HEK293 (cell line): Measurements from ENCODE around the gene C1QTNF2.

Source experiments
- MEIS1 ChIP-seq: sonication (generic); formaldehyde crosslinking; IDR thresholded peaks from 2 replicates; pipeline ENCODE4 v1.8.1; 2022; ENCODE audit warnings: missing genetic modification reagents, mild to moderate bottlenecking, borderline replicate concordance
- PRDM2 ChIP-seq: fragments of 450-650 bp; formaldehyde crosslinking; IDR thresholded peaks from 2 replicates; pipeline ENCODE4 v1.5.1; 2016; ENCODE audit warnings: missing biosample characterization, missing genetic modification characterization, borderline replicate concordance
- REPIN1 ChIP-seq: fragments of 450-650 bp; formaldehyde crosslinking; IDR thresholded peaks from 2 replicates; pipeline ENCODE4 v1.5.1; 2017; ENCODE audit warnings: missing biosample characterization, missing genetic modification characterization, low read depth
- SP2 ChIP-seq: fragments of 450-650 bp; formaldehyde crosslinking; IDR thresholded peaks from 2 replicates; pipeline ENCODE4 v1.5.1; 2016; ENCODE audit warnings: missing biosample characterization, missing genetic modification characterization
- YY1 ChIP-seq: fragments of 450-650 bp; formaldehyde crosslinking; IDR thresholded peaks from 2 replicates; pipeline ENCODE4 v1.5.1; 2018; ENCODE audit warnings: missing biosample characterization, missing genetic modification characterization
- ZBTB1 ChIP-seq: fragments of 450-650 bp; formaldehyde crosslinking; IDR thresholded peaks from 2 replicates; pipeline ENCODE4 v1.5.1; 2016; ENCODE audit warnings: missing biosample characterization, missing genetic modification characterization
- ZBTB21 ChIP-seq: fragments of 450-650 bp; formaldehyde crosslinking; IDR thresholded peaks from 2 replicates; pipeline ENCODE4 v1.5.1; 2017; ENCODE audit warnings: missing biosample characterization, missing genetic modification characterization
- ZEB2 ChIP-seq: fragments of 450-650 bp; formaldehyde crosslinking; IDR thresholded peaks from 2 replicates; pipeline ENCODE4 v1.5.1; 2016; ENCODE audit warnings: missing biosample characterization, missing genetic modification characterization
- ZNF133 ChIP-seq: fragments of 450-650 bp; formaldehyde crosslinking; IDR thresholded peaks from 2 replicates; pipeline ENCODE4 v1.5.1; 2016; ENCODE audit warnings: missing biosample characterization, missing genetic modification characterization
- ZNF138 ChIP-seq: fragments of 450-650 bp; formaldehyde crosslinking; IDR thresholded peaks from 2 replicates; pipeline ENCODE4 v1.5.1; 2016; ENCODE audit warnings: missing biosample characterization, missing genetic modification characterization, borderline replicate concordance
- ZNF146 ChIP-seq: fragments of 450-650 bp; formaldehyde crosslinking; IDR thresholded peaks from 2 replicates; pipeline ENCODE4 v1.5.1; 2016; ENCODE audit warnings: missing biosample characterization, missing genetic modification characterization
- ZNF174 ChIP-seq: fragments of 450-650 bp; formaldehyde crosslinking; IDR thresholded peaks from 2 replicates; pipeline ENCODE4 v1.5.0; 2017; ENCODE audit warnings: missing biosample characterization, mild to moderate bottlenecking, missing genetic modification characterization
- ZNF214 ChIP-seq: fragments of 450-650 bp; formaldehyde crosslinking; IDR thresholded peaks from 2 replicates; pipeline ENCODE4 v1.5.1; 2017; ENCODE audit warnings: missing biosample characterization, mild to moderate bottlenecking, missing genetic modification characterization, borderline replicate concordance
- ZNF239 ChIP-seq: fragments of 450-650 bp; formaldehyde crosslinking; IDR thresholded peaks from 2 replicates; pipeline ENCODE4 v1.5.1; 2016; ENCODE audit warnings: missing biosample characterization, missing genetic modification characterization
- ZNF266 ChIP-seq: fragments of 450-650 bp; formaldehyde crosslinking; IDR thresholded peaks from 2 replicates; pipeline ENCODE4 v1.5.1; 2016; ENCODE audit warnings: missing biosample characterization, missing genetic modification characterization, low read depth
- ZNF292 ChIP-seq: fragments of 450-650 bp; formaldehyde crosslinking; IDR thresholded peaks from 2 replicates; pipeline ENCODE4 v1.5.1; 2016; ENCODE audit warnings: low read depth, missing biosample characterization, missing genetic modification characterization, borderline replicate concordance
- ZNF514 ChIP-seq: fragments of 450-650 bp; formaldehyde crosslinking; IDR thresholded peaks from 2 replicates; pipeline ENCODE4 v1.5.1; 2016; ENCODE audit warnings: missing biosample characterization, missing genetic modification characterization
- ZNF530 ChIP-seq: fragments of 450-650 bp; formaldehyde crosslinking; IDR thresholded peaks from 2 replicates; pipeline ENCODE4 v1.5.1; 2016; ENCODE audit warnings: low read depth, missing biosample characterization, missing genetic modification characterization
- ZNF549 ChIP-seq: fragments of 450-650 bp; IDR thresholded peaks from 2 replicates; pipeline ENCODE4 v1.5.1; 2018; ENCODE audit warnings: missing biosample characterization, missing genetic modification characterization, mild to moderate bottlenecking, inconsistent platforms, moderate library complexity
- ZNF558 ChIP-seq: fragments of 450-650 bp; formaldehyde crosslinking; IDR thresholded peaks from 2 replicates; pipeline ENCODE4 v1.5.1; 2016; ENCODE audit warnings: missing biosample characterization, missing genetic modification characterization
- ZNF629 ChIP-seq: fragments of 450-650 bp; formaldehyde crosslinking; IDR thresholded peaks from 2 replicates; pipeline ENCODE4 v1.5.1; 2017; ENCODE audit warnings: missing biosample characterization, missing genetic modification characterization
- ZNF658 ChIP-seq: fragments of 450-650 bp; formaldehyde crosslinking; IDR thresholded peaks from 2 replicates; pipeline ENCODE4; 2016; ENCODE audit warnings: missing biosample characterization, missing genetic modification characterization
- ZNF660 ChIP-seq: fragments of 450-650 bp; IDR thresholded peaks from 2 replicates; pipeline ENCODE4 v1.5.1; 2018; ENCODE audit warnings: missing biosample characterization, mild to moderate bottlenecking, missing genetic modification characterization
- TF ChIP-seq, protein P1 (sequence below): fragments of 450-650 bp; formaldehyde crosslinking; IDR thresholded peaks from 2 replicates; pipeline ENCODE4 v1.5.1; 2017; ENCODE audit warnings: missing biosample characterization, missing genetic modification characterization
- TF ChIP-seq, protein P2 (sequence below): fragments of 450-650 bp; formaldehyde crosslinking; IDR thresholded peaks from 2 replicates; pipeline ENCODE4 v1.5.1; 2017; ENCODE audit warnings: missing biosample characterization, missing genetic modification characterization
- TF ChIP-seq, protein P3 (sequence below): fragments of 450-650 bp; formaldehyde crosslinking; IDR thresholded peaks from 2 replicates; pipeline ENCODE4 v1.5.1; 2016; ENCODE audit warnings: missing biosample characterization, missing genetic modification characterization
- TF ChIP-seq, protein P4 (sequence below): fragments of 450-650 bp; formaldehyde crosslinking; IDR thresholded peaks from 2 replicates; pipeline ENCODE4 v1.5.1; 2017; ENCODE audit warnings: missing biosample characterization, missing genetic modification characterization

Gene C1QTNF2

GRCh38 chr5:160418561-160419457 is 48.4 kb upstream of the C1QTNF2 start, which contains the start of gene SLU7 (continued):
- TF ChIP-seq MEIS1 (CRISPR knock-in tag) (no peak), ZNF658 (tag by site-specific recombination) (no peak), ZNF239 (tag by site-specific recombination) (no peak), ZNF558 (no peak), ZNF660 (tag by site-specific recombination) (peak; percentile 57; the same call in 1 of the 2 replicates), PRDM2 (tag by site-specific recombination) (no peak), ZNF138 (no peak), ZNF146 (tag by site-specific recombination) (no peak), ZEB2 (tag by site-specific recombination) (peak; percentile 34; the same call in 1 of the 2 replicates), ZNF629 (tag by site-specific recombination) (peak; percentile 69), REPIN1 (tag by site-specific recombination) (no peak), ZNF214 (no peak), ZNF530 (tag by site-specific recombination) (no peak), ZNF174 (tag by site-specific recombination) (no peak), ZNF292 (tag by site-specific recombination) (no peak), ZBTB21 (tag by site-specific recombination) (no peak), ZNF514 (tag by site-specific recombination) (no peak), SP2 (tag by site-specific recombination) (peak; percentile 75), ZNF133 (no peak), ZBTB1 (tag by site-specific recombination) (no peak), ZNF266 (no peak), ZNF549 (tag by site-specific recombination) (no peak), YY1 (tag by site-specific recombination) (no peak)
- TF ChIP-seq, protein P1, sequence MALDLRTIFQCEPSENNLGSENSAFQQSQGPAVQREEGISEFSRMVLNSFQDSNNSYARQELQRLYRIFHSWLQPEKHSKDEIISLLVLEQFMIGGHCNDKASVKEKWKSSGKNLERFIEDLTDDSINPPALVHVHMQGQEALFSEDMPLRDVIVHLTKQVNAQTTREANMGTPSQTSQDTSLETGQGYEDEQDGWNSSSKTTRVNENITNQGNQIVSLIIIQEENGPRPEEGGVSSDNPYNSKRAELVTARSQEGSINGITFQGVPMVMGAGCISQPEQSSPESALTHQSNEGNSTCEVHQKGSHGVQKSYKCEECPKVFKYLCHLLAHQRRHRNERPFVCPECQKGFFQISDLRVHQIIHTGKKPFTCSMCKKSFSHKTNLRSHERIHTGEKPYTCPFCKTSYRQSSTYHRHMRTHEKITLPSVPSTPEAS (tag by site-specific recombination) = no peak
- TF ChIP-seq, protein P2, sequence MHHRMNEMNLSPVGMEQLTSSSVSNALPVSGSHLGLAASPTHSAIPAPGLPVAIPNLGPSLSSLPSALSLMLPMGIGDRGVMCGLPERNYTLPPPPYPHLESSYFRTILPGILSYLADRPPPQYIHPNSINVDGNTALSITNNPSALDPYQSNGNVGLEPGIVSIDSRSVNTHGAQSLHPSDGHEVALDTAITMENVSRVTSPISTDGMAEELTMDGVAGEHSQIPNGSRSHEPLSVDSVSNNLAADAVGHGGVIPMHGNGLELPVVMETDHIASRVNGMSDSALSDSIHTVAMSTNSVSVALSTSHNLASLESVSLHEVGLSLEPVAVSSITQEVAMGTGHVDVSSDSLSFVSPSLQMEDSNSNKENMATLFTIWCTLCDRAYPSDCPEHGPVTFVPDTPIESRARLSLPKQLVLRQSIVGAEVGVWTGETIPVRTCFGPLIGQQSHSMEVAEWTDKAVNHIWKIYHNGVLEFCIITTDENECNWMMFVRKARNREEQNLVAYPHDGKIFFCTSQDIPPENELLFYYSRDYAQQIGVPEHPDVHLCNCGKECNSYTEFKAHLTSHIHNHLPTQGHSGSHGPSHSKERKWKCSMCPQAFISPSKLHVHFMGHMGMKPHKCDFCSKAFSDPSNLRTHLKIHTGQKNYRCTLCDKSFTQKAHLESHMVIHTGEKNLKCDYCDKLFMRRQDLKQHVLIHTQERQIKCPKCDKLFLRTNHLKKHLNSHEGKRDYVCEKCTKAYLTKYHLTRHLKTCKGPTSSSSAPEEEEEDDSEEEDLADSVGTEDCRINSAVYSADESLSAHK = peak; percentile 19; the same call in 1 of the 2 replicates
- TF ChIP-seq, protein P3, sequence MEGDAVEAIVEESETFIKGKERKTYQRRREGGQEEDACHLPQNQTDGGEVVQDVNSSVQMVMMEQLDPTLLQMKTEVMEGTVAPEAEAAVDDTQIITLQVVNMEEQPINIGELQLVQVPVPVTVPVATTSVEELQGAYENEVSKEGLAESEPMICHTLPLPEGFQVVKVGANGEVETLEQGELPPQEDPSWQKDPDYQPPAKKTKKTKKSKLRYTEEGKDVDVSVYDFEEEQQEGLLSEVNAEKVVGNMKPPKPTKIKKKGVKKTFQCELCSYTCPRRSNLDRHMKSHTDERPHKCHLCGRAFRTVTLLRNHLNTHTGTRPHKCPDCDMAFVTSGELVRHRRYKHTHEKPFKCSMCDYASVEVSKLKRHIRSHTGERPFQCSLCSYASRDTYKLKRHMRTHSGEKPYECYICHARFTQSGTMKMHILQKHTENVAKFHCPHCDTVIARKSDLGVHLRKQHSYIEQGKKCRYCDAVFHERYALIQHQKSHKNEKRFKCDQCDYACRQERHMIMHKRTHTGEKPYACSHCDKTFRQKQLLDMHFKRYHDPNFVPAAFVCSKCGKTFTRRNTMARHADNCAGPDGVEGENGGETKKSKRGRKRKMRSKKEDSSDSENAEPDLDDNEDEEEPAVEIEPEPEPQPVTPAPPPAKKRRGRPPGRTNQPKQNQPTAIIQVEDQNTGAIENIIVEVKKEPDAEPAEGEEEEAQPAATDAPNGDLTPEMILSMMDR = no peak
- TF ChIP-seq, protein P4, sequence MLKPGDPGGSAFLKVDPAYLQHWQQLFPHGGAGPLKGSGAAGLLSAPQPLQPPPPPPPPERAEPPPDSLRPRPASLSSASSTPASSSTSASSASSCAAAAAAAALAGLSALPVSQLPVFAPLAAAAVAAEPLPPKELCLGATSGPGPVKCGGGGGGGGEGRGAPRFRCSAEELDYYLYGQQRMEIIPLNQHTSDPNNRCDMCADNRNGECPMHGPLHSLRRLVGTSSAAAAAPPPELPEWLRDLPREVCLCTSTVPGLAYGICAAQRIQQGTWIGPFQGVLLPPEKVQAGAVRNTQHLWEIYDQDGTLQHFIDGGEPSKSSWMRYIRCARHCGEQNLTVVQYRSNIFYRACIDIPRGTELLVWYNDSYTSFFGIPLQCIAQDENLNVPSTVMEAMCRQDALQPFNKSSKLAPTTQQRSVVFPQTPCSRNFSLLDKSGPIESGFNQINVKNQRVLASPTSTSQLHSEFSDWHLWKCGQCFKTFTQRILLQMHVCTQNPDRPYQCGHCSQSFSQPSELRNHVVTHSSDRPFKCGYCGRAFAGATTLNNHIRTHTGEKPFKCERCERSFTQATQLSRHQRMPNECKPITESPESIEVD = no peak
